Activated CD8-positive, alpha-beta memory T cell treated with anti-CD3 and anti-CD28 coated beads for 24 hours (primary cell): ENCODE results near the gene SLC30A7.

Experiments
- DNase-seq: peaks from one replicate; pipeline ENCODE4 v3.0.0-alpha.2; 2020

SLC30A7 gene

DNA sequence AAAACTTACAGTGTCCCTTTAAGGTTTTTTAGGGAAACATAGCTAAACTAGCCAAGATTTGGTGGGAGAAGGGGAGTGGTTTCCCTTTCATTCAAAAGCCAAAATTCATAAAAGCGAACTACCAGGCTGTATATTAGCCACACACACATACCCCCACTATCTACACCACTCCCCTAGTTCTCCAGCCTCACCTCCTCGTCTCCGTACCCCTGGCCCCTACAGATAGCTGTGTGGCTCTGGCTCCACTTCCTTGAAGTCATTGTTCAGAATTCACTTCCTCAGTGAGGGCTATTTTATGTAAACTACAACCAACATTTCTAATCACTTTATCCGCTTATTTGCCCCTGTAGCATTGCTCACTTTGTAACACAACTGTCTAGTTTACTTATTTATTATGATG is 135.0 kb downstream of the SLC30A7 start:
- no peak for DNase-seq
